HG03442 (cell line): Measurements from ENCODE around the gene KCNC1.

Experiments used
- ATAC-seq: cut with Tn5 transposase; IDR thresholded peaks from one replicate; pipeline ENCODE4 v1.9.1; 2021; ENCODE audit warnings: mild to moderate bottlenecking, moderate library complexity; ENCODE audit not compliant: unreplicated experiment

Gene KCNC1

GRCh38 chr11:17772704-17773600, 38.4 kb downstream of the KCNC1 start:
- no peak for ATAC-seq

DNA sequence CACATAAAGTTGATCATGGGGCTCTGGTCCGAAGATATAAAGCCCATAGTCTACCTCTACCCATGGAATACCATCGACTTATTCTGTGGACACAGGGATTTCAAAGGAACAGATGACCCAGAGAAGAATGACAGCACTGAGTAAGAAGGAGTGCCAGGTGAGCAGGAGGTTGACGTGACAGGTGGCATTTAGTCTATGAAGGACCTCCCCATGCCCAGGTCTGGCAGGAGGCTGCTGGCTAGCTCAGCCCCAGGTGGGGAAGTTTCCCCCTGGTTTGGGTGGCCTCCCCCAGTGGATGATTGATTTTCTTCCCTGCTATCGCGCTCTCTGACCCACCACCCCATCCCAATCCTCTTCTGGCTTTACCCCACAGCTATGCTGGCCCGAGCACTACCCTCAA, 39.1 kb downstream of the KCNC1 start:
- no peak for ATAC-seq

DNA sequence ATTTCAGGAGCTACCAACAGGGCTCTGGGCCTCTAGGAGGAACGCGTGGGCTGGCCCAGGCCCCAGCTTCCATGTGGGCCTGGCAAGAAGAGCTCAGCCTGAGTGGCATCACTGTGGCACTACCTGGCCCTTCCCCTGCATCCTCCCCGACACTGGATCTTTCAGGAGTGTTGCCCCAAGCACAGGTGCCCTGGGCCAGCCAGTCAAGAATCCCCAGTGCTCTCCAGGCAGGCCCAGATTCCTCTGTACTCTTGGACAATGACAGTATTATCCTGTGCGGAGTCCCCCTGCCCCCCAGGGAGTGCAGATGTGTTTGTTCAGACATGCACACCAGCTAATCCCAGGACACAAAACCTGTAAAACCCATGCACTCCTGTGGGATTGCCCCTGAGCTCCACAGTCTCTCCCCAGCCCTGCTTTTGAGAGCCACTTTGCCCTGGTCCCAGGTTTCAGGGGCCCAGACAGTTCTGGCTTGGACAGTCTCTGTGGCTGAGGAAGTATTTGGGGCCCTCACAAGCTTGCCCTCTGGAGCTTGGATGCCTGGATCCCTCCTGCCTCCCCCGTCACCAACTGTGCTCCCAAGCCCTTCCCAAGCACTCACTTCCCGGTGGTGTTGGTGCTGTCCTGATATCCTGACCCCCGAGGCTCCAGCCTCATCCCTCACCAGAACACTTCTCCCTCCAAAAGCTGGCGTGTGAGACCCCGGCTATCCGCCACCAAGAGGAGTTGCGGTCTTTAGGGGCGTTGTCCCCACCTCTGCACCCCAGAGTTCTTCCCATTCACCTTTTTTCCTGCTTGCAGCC, 39.9 kb downstream of the KCNC1 start:
- ATAC-seq = no peak

DNA sequence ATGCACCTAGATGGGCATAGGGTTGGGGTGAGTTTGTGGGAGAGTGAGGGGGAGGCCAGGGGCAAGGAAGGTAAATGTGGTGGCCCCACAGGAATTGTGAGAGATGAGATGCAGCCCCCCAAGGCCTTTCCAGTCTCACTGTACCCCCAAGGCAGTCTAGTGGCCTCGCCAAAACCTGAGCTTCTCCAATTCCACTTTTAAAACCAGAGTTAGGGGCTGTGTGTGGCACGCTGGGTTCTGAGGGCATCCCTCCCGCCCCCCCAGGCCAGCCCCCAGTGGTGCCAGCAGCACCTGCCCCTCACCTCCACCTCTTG, 40.4 kb downstream of the KCNC1 start:
- ATAC-seq = no peak

GRCh38 chr11:17775507-17776211, 41.1 kb downstream of the KCNC1 start:
- no peak for ATAC-seq

GRCh38 chr11:17776212-17776875, 41.8 kb downstream of the KCNC1 start:
- ATAC-seq = no peak

DNA sequence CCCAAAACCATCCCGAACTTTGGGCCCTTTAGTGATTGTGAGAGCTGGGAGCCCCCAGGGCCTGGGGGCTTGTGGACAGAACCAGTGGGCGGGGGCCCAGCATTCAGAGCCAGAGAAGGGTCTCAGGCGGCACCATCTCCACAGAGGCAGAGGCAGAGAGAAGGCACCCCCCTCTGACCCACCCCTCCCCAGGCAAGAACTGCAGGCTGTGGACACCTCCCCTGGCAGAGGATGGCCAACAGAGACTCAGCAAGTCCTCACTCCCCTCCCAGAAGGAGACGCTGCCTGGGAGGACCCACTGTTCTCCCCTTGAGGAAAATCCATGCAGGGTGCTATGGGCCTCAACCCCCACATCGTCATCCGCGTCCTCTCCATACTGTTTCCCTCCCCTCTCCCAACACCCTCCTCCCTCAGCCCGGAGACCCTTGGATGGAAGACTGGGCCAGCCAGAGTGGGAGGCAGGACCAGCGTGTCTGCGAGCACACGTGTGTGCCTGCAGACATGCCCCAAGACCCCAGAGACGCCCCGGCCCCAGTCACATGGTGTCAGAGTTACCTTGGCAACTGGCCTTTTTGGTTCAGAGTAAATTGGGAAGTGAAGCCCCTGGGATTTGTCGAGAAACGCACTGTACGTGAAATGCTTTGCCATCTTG, 42.6 kb downstream of the KCNC1 start:
- ATAC-seq = no peak

DNA sequence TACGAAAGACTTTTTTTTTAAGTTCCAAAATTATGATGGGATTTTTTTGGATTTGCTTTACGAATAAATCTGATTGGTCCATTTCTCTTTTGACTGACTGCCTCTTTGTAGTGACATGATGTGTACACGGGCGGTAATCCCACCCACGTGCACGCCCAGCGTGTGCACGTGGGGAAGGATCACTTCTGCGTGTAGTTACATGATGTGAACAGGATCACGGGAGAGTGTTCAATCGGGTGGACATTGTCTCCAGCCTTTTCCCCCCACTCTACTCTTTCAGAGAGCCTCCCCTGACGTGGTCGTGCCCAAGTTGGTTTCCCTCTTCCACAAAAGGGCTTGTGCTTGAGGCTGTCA, 43.1 kb downstream of the KCNC1 start:
- no peak for ATAC-seq

DNA sequence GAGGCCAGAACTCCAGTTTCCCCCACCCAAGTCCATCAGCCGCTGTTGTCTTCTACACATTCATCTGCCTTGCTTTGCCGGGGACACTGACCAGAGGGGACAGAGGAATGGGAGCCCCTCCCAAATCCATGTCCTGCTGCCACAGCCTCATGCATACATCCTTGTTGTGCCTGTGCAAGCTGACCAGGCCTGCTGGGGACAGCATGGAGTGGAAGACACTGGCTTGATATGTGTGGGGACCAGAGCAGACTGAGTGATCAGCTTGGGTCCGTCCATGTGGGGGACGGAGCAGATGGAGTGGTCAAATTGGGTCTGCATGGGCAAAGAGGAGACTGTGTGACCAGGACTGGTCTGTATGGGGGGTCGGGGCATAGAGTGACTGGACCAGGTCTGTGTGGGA, 43.8 kb downstream of the KCNC1 start:
- no peak for ATAC-seq

DNA sequence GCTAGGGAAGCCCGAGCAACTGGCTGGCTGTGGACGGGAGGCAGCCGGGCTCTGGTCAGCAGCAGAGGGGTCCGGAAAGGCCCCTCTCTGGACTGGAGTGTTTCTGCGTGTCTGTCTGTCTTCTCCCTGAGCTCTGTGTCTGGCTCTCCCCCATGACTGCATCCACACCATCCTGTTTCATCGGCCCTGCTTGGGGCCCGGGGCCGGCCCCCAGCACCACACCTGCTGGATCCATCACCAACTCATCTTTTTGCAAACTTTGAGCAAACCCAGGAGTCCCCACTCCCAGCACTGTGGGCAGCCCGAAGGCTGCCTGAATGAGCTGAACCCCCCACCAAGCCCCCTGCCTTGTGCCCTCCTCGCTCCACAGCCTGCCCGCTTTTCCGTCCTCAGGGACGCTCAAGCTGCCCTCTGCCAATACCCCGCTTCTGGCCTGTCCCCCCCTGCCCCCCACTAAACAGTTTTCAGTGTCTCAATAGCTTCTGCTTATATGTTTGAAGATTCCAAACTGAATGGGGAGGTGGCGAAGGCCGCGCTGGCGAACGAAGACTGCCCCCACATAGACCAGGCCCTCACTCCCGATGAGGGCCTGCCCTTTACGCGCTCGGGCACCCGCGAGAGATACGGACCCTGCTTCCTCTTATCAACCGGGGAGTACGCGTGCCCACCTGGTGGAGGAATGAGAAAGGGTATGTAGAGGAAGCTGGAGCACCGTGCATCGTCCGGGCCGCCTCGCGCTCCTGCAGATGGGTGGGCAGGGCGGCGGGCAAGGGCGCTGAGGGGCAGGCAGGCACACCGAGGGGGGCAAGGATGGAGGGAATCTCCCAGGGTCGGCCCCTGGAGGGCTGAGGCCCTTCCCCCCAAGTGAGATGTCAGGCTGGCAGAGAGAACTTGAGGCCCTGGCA, 44.6 kb downstream of the KCNC1 start:
- no peak for ATAC-seq

- no peak for ATAC-seq
Measured at GRCh38 chr11:17779861-17780594, 45.4 kb downstream of the KCNC1 start.

- ATAC-seq = no peak
Measured at GRCh38 chr11:17780668-17781067, 46.1 kb downstream of the KCNC1 start.

DNA sequence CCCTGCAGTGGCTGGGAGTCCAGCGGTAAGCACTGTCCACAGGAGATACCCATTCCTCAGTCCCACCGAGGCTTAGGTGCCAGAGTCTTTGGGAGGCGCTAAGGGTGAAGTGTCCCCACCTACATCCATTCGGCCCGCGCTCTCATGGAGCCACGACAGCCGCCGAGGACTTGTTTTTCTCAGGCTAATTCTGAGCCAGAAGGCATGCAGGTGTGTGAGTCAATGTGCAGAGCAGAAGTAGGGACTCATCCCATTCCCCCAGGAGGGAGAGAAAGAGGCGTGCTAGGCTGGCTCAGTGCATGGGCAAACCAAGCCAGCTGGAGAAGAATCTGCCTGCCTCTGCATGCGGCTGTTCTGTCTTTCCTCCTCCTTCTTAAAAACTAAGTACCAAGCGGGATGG, 46.6 kb downstream of the KCNC1 start:
- ATAC-seq = no peak

DNA sequence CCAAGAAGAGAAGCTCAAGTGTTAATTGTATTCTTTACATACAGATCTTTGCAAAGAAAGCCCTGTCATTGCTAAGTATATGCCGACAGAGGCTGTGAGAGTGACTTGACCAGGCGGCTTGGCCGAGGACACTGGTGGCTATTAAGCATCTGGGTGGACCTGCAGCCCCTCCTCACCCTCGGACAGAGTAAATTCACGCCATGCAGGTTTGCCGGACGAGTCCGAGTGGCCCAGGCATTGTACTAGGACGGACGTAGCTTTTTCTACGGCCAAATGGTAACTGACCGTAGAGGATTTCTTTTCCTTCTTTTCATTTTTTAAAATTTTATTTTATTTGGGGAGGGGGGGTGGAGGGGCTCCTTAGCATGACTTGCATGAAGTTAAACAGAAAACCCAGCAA, 47.0 kb downstream of the KCNC1 start:
- ATAC-seq = no peak

DNA sequence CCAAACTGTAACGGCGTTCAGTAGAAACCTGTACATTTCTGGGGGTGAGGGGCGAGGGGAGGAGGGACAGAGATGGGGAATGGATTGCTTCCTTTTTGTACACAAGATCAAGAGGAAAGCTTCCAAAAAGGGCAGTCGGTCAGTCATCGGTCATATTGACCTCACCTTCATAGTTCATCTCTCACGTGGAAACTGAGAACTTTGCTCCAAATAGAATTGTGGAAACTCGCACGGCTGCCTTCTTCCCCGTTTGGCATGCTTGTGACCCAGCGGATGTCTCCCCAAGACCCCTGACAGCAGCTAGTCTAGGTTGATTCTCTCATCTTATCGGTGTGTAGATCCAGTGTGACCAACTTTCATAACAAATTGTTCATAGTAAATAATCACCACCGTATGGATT, 47.6 kb downstream of the KCNC1 start:
- no peak for ATAC-seq

GRCh38 chr11:17782603-17783337, 48.2 kb downstream of the KCNC1 start:
- no peak for ATAC-seq

GRCh38 chr11:17783878-17784277, 49.3 kb downstream of the KCNC1 start:
- no peak for ATAC-seq

GRCh38 chr11:17786824-17787525, 52.4 kb downstream of the KCNC1 start:
- no peak for ATAC-seq
